H9 (cell line): Measurements from ENCODE around the gene XPC. TPM values are rescaled to one million over a fixed set of nuclear protein-coding genes. Genes with fewer than 3 reads are reported as not detected.
A peak's percentile ranks its signal among the peaks of the same experiment; 100 is the strongest.

Source experiments
- DNase-seq: peaks from one replicate; pipeline ENCODE4 v3.0.0-alpha.2; 2017
- H2AFZ ChIP-seq: one replicate; pipeline ENCODE4 v1.6.1; 2013; ENCODE audit warnings: mild to moderate bottlenecking, low read length, control low read depth, moderate library complexity
- H2AK5ac ChIP-seq: 2 replicates; pipeline ENCODE4 v1.6.1; 2013; ENCODE audit warnings: low read length, control low read depth, mixed read lengths; ENCODE audit not compliant: insufficient read length
- H2BK120ac ChIP-seq: one replicate; pipeline ENCODE4 v1.6.1; 2013; ENCODE audit warnings: low read depth, mild to moderate bottlenecking, low read length, control low read depth, inconsistent platforms; ENCODE audit not compliant: poor library complexity, severe bottlenecking
- H2BK12ac ChIP-seq: 2 replicates; pipeline ENCODE4 v1.6.1; 2013; ENCODE audit warnings: low read length, control low read depth, mixed read lengths, low read depth; ENCODE audit not compliant: insufficient read length
- H2BK15ac ChIP-seq: 2 replicates; pipeline ENCODE4 v1.6.1; 2013; ENCODE audit warnings: low read depth, low read length, control low read depth
- H2BK20ac ChIP-seq: one replicate; pipeline ENCODE4 v1.6.1; 2013; ENCODE audit warnings: low read depth, mild to moderate bottlenecking, low read length, control low read depth, inconsistent platforms; ENCODE audit not compliant: poor library complexity, severe bottlenecking
- H2BK5ac ChIP-seq: 2 replicates; pipeline ENCODE4 v1.6.1; 2013; ENCODE audit warnings: low read length, control low read depth, mixed read lengths; ENCODE audit not compliant: insufficient read length
- H3K14ac ChIP-seq: 2 replicates; pipeline ENCODE4 v1.6.1; 2013; ENCODE audit warnings: low read length, control low read depth; ENCODE audit not compliant: insufficient read depth
- H3K18ac ChIP-seq: 2 replicates; pipeline ENCODE4 v1.6.1; 2013; ENCODE audit warnings: low read depth, mild to moderate bottlenecking, mixed read lengths, low read length, control low read depth; ENCODE audit not compliant: insufficient read length
- H3K23ac ChIP-seq: 2 replicates; pipeline ENCODE4 v1.6.1; 2013; ENCODE audit warnings: low read length, control low read depth, mixed read lengths, low read depth; ENCODE audit not compliant: insufficient read length
- H3K23me2 ChIP-seq: 2 replicates; pipeline ENCODE4 v1.6.1; 2013; ENCODE audit warnings: low read depth, mild to moderate bottlenecking, mixed read lengths, low read length, control low read depth; ENCODE audit not compliant: insufficient read length, poor library complexity, severe bottlenecking
- H3K27ac ChIP-seq: 2 replicates; pipeline ENCODE4 v1.5.1; 2013; ENCODE audit warnings: low read length, control low read depth, mixed read lengths, low read depth; ENCODE audit not compliant: insufficient read length
- H3K27me3 ChIP-seq: 2 replicates; pipeline ENCODE4 v1.6.1; 2013; ENCODE audit warnings: low read length, control low read depth, inconsistent platforms; ENCODE audit not compliant: insufficient read depth
- H3K4ac ChIP-seq: 2 replicates; pipeline ENCODE4 v1.6.1; 2013; ENCODE audit warnings: low read depth, mild to moderate bottlenecking, control low read depth, inconsistent platforms, low read length, moderate library complexity
- H3K4me1 ChIP-seq: 2 replicates; pipeline ENCODE4 v1.6.1; 2013; ENCODE audit warnings: low read length, control low read depth, inconsistent platforms; ENCODE audit not compliant: insufficient read depth
- H3K4me2 ChIP-seq: 2 replicates; pipeline ENCODE4 v1.6.1; 2013; ENCODE audit warnings: low read length, control low read depth, mixed read lengths; ENCODE audit not compliant: insufficient read length, insufficient read depth
- H3K56ac ChIP-seq: 2 replicates; pipeline ENCODE4 v1.6.1; 2013; ENCODE audit warnings: low read depth, mild to moderate bottlenecking, mixed read lengths, low read length, control low read depth; ENCODE audit not compliant: insufficient read length
- H3K79me1 ChIP-seq: 2 replicates; pipeline ENCODE4 v1.6.1; 2013; ENCODE audit warnings: low read depth, mild to moderate bottlenecking, moderate library complexity, low read length, control low read depth, inconsistent platforms; ENCODE audit not compliant: insufficient read depth, poor library complexity, severe bottlenecking
- H3K79me2 ChIP-seq: 2 replicates; pipeline ENCODE4 v1.6.1; 2013; ENCODE audit warnings: low read length, control low read depth, inconsistent platforms; ENCODE audit not compliant: insufficient read depth
- H3K9ac ChIP-seq: 2 replicates; pipeline ENCODE4 v1.6.1; 2013; ENCODE audit warnings: low read length, control low read depth, mixed read lengths; ENCODE audit not compliant: insufficient read length; ENCODE audit errors: extremely low read depth
- H3K9me3 ChIP-seq: one replicate; pipeline ENCODE4 v1.6.1; 2013; ENCODE audit warnings: low read depth, low read length, inconsistent platforms; ENCODE audit not compliant: control insufficient read depth
- H3T11ph ChIP-seq: one replicate; pipeline ENCODE4 v1.6.1; 2013; ENCODE audit warnings: mild to moderate bottlenecking, low read length, control low read depth, inconsistent platforms
- H4K20me1 ChIP-seq: one replicate; pipeline ENCODE4 v1.6.1; 2013; ENCODE audit not compliant: control insufficient read depth, insufficient read length, insufficient read depth
- H4K5ac ChIP-seq: 2 replicates; pipeline ENCODE4 v1.6.1; 2013; ENCODE audit warnings: low read depth, mild to moderate bottlenecking, mixed read lengths, low read length, control low read depth; ENCODE audit not compliant: insufficient read length
- H4K8ac ChIP-seq: replicated peaks from 2 replicates; pipeline ENCODE4 v1.6.1; 2013; ENCODE audit warnings: low read length, control low read depth, mixed read lengths, low read depth; ENCODE audit not compliant: insufficient read length
- H4K91ac ChIP-seq: 2 replicates; pipeline ENCODE4 v1.6.1; 2013; ENCODE audit warnings: low read depth, mild to moderate bottlenecking, moderate library complexity, mixed read lengths, low read length, control low read depth; ENCODE audit not compliant: insufficient read length
- H3K27ac Mint-ChIP-seq, 3 experiments: 2 replicates in 2 of 3; 3 replicates in 1 of 3; pipeline ENCODE4 v1.8.0; 2020 to 2021; ENCODE audit warnings: mixed read lengths in 3 of 3, mild to moderate bottlenecking in 1 of 3, moderate library complexity in 1 of 3
- H3K27me3 Mint-ChIP-seq: 2 replicates; pipeline ENCODE4 v1.8.0; 2021; ENCODE audit warnings: low read depth, mild to moderate bottlenecking, moderate library complexity, mixed read lengths
- H3K36me3 Mint-ChIP-seq, 3 experiments: 2 replicates in 2 of 3; 3 replicates in 1 of 3; pipeline ENCODE4 v1.8.0; 2020 to 2021; ENCODE audit warnings: low read depth in 3 of 3, mixed read lengths in 3 of 3; ENCODE audit not compliant: insufficient read depth in 1 of 3
- H3K4me1 Mint-ChIP-seq, 2 experiments: 2 replicates each; pipeline ENCODE4 v1.8.0; 2020; ENCODE audit warnings: mixed read lengths in 2 of 2
- H3K4me3 Mint-ChIP-seq, 2 experiments: 2 replicates in 1 of 2; 3 replicates in 1 of 2; pipeline ENCODE4 v1.8.0; 2020 to 2021; ENCODE audit warnings: mild to moderate bottlenecking in 2 of 2, mixed read lengths in 2 of 2, moderate library complexity in 1 of 2
- H3K9me3 Mint-ChIP-seq, 2 experiments: 2 replicates in 1 of 2; 3 replicates in 1 of 2; pipeline ENCODE4 v1.8.0; 2020; ENCODE audit warnings: mild to moderate bottlenecking in 2 of 2, mixed read lengths in 2 of 2, moderate library complexity in 1 of 2
- WGBS: extraction: QIAGEN DNeasy Blood & Tissue Kit; methylation state at CpG from one replicate; pipeline ENCODE4 v1.1.7; 2013; ENCODE audit warnings: missing lambda C conversion rate, low lambda C conversion rate, mixed read lengths; ENCODE audit not compliant: insufficient read length; ENCODE audit errors: extremely low coverage; 5-methylcytosine and 5-hydroxymethylcytosine counted together
- long read RNA-seq: library from polyadenylated mRNA; unstranded; transcript quantifications from one replicate; pipeline ENCODE4 v2.0.0, GENCODE V29; 2020
- total RNA-seq: library from RNA; stranded (reverse); gene quantifications from 2 replicates; pipeline ENCODE4 v1.2.1, GENCODE V29; 2021
- TF ChIP-seq, protein P1 (sequence below): fragments of 200-600 bp; sonication (generic); conservative IDR thresholded peaks from 3 replicates; pipeline ENCODE4 v1.8.0; 2021; ENCODE audit warnings: antibody characterized with exemption, mild to moderate bottlenecking

XPC gene
- 25.6 and 30.3 TPM in 2 replicates for total RNA-seq
- long read RNA-seq, transcript XPC-201 (16 exons, 3,832 nt), result major isoform, 92 of 144 reads
- long read RNA-seq, partial matches to known transcripts, result 35 of 144 reads
- long read RNA-seq, other reads (novel, unspliced or antisense), result 17 of 144 reads

- H3K4me3 Mint-ChIP-seq, result peak within 1 kb of the TSS; percentile 98
- Histone ChIP-seq H3K4me2 (peak within 1 kb of the TSS; percentile 97), H3K23me2 (peaks cover 13% of the 10 kb centered on the region), H3K9me3 (no peaks in the 10 kb centered on the region), H2BK15ac (no peak within 1 kb of the TSS), H3K23ac (no peak within 1 kb of the TSS), H3K4me1 (no peaks in the 10 kb centered on the region), H2AFZ (peak within 1 kb of the TSS; percentile 60), H2BK12ac (no peak within 1 kb of the TSS), H3K9ac (peak within 1 kb of the TSS; percentile 99), H3K14ac (peak within 1 kb of the TSS; percentile 89), H3K79me1 (peaks cover 2% of the 10 kb centered on the region), H2BK120ac (no peak within 1 kb of the TSS), H2BK20ac (no peak within 1 kb of the TSS), H3K27me3 (no peaks in the 10 kb centered on the region), H3K56ac (peak within 1 kb of the TSS; percentile 27), H3K18ac (peak within 1 kb of the TSS; percentile 81), H4K8ac (no peak within 1 kb of the TSS), H2BK5ac (peak within 1 kb of the TSS; percentile 47), H4K5ac (no peak within 1 kb of the TSS), H2AK5ac (no peak within 1 kb of the TSS), H3K79me2 (peaks cover 11% of the 10 kb centered on the region; the same call in 1 of the 2 replicates), H4K91ac (no peak within 1 kb of the TSS), H3K4ac (no peak within 1 kb of the TSS; the same call in 1 of the 2 replicates), H3K27ac (no peak within 1 kb of the TSS), H4K20me1 (no peaks in the 10 kb centered on the region), H3T11ph (no peak within 1 kb of the TSS)
- H3K27me3 Mint-ChIP-seq, result no peaks in the 10 kb centered on the region
- peaks cover 0 to 3% of the 10 kb centered on the region in 2 experiments; a peak in 1 of 5 replicates for H3K9me3 Mint-ChIP-seq
- peaks cover 10 to 23% (median 20%) of the 10 kb centered on the region in 3 experiments for H3K36me3 Mint-ChIP-seq
- peaks cover 26 to 33% of the 10 kb centered on the region in 2 experiments for H3K4me1 Mint-ChIP-seq
- TF ChIP-seq, protein P1, sequence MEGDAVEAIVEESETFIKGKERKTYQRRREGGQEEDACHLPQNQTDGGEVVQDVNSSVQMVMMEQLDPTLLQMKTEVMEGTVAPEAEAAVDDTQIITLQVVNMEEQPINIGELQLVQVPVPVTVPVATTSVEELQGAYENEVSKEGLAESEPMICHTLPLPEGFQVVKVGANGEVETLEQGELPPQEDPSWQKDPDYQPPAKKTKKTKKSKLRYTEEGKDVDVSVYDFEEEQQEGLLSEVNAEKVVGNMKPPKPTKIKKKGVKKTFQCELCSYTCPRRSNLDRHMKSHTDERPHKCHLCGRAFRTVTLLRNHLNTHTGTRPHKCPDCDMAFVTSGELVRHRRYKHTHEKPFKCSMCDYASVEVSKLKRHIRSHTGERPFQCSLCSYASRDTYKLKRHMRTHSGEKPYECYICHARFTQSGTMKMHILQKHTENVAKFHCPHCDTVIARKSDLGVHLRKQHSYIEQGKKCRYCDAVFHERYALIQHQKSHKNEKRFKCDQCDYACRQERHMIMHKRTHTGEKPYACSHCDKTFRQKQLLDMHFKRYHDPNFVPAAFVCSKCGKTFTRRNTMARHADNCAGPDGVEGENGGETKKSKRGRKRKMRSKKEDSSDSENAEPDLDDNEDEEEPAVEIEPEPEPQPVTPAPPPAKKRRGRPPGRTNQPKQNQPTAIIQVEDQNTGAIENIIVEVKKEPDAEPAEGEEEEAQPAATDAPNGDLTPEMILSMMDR, result no peak
- no CpG with 5 or more reads among the region's 78 CpGs for WGBS
- peak; percentile 96 for DNase-seq
- H3K27ac Mint-ChIP-seq, result peak within 1 kb of the TSS; percentile 98 to 100 (median 100)
Observed at GRCh38 chr3:14178247-14179113, at the start of gene XPC, which contains the start of gene LSM3. Gene XPC (minus strand): TSS chr3:14178601. CDS start chr3:14178568, 33 bp downstream. Gene LSM3 (plus strand): TSS chr3:14178817. CDS start chr3:14178861, 44 bp downstream.
